Colonic mucosa (tissue), 4 donors: Measurements from ENCODE around the gene HOXB6. TPM values are rescaled to one million over a fixed set of nuclear protein-coding genes. Genes with fewer than 3 reads are reported as not detected.
A peak's percentile ranks its signal among the peaks of the same experiment; 100 is the strongest.

Source experiments
- DNase-seq: peaks from one replicate; pipeline ENCODE4 v3.0.0-alpha.2; 2020
- H3K27ac ChIP-seq: fragments of 200-600 bp; one replicate; pipeline ENCODE4 v1.8.0; 2021
- H3K27me3 ChIP-seq: fragments of 200-600 bp; one replicate; pipeline ENCODE4 v1.8.0; 2021
- H3K36me3 ChIP-seq: fragments of 200-600 bp; one replicate; pipeline ENCODE4 v1.8.0; 2021
- H3K4me1 ChIP-seq: fragments of 200-600 bp; one replicate; pipeline ENCODE4 v1.8.0; 2021; ENCODE audit warnings: mild to moderate bottlenecking
- H3K4me3 ChIP-seq: fragments of 200-600 bp; one replicate; pipeline ENCODE4 v1.8.0; 2021
- H3K9ac ChIP-seq, 2 donors: one replicate each; pipeline ENCODE4 v1.7.0; 2013; ENCODE audit warnings: control low read depth in 2 of 2, low read depth in 2 of 2, low read length in 2 of 2
- H3K9me3 ChIP-seq: fragments of 200-600 bp; one replicate; pipeline ENCODE4 v1.8.0; 2021
- intact Hi-C: fragments of 100-400 bp; cut with DNase I; formaldehyde crosslinking; loops from one replicate; pipeline ENCODE4 v1.14.1; 2022
- total RNA-seq, 2 donors: library from RNA; stranded (reverse); fragmentation: NEBNext Ultra II Directional in 1 of 2; extraction: Animal tissue kit (Norgen Biotek cat#: 25700) in 1 of 2; gene quantifications; one replicate each; pipeline ENCODE4 v1.2.1, GENCODE V29; 2021
- TF ChIP-seq, protein P1 (sequence below): fragments of 200-600 bp; IDR thresholded peaks from one replicate; pipeline ENCODE4 v1.8.0; 2022; ENCODE audit warnings: antibody characterized with exemption, mild to moderate bottlenecking
- donor health status: healthy.
- donor health status: DM: no; HTN: no; CAD: no.
- donor health status: DM: no; HTN: no; CAD: no.

HOXB6 gene
- total RNA-seq, 2 donors from 2014 or later, result 30.0 to 71.0 TPM

DNA sequence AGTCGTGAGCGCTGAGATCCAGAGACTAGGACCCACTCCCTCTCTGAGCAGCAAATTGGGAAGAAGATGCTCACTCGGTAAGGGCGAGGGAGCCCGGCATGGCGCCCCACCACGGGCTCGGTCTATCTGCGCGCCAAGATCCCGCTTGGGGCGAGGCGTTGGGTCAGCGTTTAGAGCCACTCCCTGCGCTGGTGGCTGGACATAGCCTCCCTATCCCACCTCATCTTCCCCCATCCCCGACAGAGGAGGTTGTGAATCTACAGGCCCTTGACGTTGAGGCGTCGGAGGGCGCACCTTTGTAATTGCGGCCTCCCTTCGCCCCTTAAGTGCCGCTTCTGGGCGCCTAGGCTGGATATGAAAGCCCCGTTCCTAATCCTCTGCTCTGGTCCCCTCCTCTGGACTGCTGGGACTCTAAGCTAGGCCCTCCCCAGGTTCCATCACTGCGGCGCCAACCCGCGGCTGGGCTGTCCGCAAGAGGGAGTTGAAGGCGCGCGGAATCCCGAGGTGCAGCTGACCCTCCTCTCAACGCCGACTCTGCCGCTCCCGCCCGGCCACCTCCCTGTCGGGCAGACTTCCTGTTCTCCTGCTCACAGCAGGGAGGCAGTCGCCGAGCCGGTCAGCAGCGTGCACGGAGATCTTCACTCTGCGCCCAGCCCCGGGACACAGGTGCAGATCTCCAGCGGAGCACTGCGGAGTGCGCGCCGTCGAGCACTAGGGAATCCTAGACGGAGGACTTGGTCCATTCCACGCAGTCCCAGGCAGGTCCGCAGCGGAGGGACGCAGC is 37.5 kb upstream of the HOXB6 start:
- Histone ChIP-seq H3K9me3 (no peaks in the 10 kb centered on the region), H3K27me3 (peaks cover 7% of the 10 kb centered on the region), H3K9ac (peak overlapping the region; percentile 67 to 93), H3K27ac (peak overlapping the region; percentile 85), H3K36me3 (no peaks in the 10 kb centered on the region), H3K4me1 (no peaks in the 10 kb centered on the region), H3K4me3 (peak overlapping the region; percentile 50)
- TF ChIP-seq, protein P1, sequence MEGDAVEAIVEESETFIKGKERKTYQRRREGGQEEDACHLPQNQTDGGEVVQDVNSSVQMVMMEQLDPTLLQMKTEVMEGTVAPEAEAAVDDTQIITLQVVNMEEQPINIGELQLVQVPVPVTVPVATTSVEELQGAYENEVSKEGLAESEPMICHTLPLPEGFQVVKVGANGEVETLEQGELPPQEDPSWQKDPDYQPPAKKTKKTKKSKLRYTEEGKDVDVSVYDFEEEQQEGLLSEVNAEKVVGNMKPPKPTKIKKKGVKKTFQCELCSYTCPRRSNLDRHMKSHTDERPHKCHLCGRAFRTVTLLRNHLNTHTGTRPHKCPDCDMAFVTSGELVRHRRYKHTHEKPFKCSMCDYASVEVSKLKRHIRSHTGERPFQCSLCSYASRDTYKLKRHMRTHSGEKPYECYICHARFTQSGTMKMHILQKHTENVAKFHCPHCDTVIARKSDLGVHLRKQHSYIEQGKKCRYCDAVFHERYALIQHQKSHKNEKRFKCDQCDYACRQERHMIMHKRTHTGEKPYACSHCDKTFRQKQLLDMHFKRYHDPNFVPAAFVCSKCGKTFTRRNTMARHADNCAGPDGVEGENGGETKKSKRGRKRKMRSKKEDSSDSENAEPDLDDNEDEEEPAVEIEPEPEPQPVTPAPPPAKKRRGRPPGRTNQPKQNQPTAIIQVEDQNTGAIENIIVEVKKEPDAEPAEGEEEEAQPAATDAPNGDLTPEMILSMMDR, result no peak
- intact Hi-C loops, result loop anchor here (5.0 kb wide), 1 partner anchor 80 kb away; the partner anchor contains the start of genes PRAC1 and PRAC2
- peak; percentile 76 for DNase-seq

DNA sequence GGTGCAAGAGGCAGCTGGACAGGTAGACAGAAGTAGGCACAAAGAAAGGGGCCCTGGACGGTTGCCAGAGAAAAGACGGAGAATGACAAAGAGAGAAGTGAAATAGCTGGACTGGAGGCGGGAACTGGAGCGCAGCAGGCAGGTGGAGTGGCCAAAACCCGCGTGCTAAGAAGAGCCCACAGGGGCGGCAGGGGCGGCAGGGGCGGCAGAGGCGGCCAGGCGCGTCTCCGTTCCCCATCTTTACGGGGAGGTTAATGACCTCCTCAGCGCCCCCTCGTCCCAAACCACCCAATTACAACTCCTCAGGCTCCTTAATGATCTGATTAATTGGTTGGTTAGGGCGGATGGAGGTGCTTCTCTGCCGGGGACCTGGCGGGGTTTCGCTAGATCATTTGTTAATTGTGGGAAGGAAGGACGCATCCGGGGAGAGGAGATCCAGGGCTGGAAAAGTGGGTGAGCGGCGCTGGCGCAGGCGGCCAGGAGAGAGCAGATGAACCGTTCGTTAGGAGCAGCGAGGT is 36.8 kb upstream of the HOXB6 start:
- Histone ChIP-seq H3K27me3 (peaks cover 7% of the 10 kb centered on the region), H3K36me3 (no peaks in the 10 kb centered on the region), H3K4me1 (no peaks in the 10 kb centered on the region), H3K4me3 (peak overlapping the region; percentile 50), H3K27ac (peak overlapping the region; percentile 85), H3K9ac (peak overlapping the region; percentile 67 to 93), H3K9me3 (no peaks in the 10 kb centered on the region)
- TF ChIP-seq, protein P1, result no peak
- intact Hi-C loops, result loop anchor here (5.0 kb wide), 1 partner anchor 81 kb away; the partner anchor contains the start of genes PRAC1 and PRAC2
- peak; percentile 40 for DNase-seq

DNA sequence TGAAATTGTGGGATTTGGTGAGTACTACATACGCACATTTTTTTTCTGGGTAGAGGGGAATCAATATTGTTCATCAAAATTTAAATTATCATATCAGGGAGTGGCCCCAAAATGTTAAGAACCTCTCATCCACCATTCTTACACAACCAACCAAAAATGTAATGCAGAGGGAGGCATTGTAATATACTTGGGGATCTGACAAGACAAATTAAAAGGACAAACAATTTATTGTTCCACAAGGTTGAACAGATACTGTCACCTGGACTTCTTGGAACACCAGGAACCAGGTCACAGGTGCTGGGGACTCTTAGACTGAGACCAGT is 36.0 kb upstream of the HOXB6 start:
- Histone ChIP-seq H3K27ac (peak overlapping the region; percentile 61), H3K9ac (peak overlapping the region in 1 of 2 donors; percentile 93), H3K9me3 (no peaks in the 10 kb centered on the region), H3K4me1 (peaks cover under 1% of the 10 kb centered on the region), H3K4me3 (no peak overlapping the region), H3K27me3 (peaks cover 9% of the 10 kb centered on the region), H3K36me3 (no peaks in the 10 kb centered on the region)
- intact Hi-C loops, result loop anchor here (5.0 kb wide), 1 partner anchor 81 kb away; the partner anchor contains the start of genes PRAC1 and PRAC2
- TF ChIP-seq, protein P1, result no peak
- DNase-seq, result no peak

DNA sequence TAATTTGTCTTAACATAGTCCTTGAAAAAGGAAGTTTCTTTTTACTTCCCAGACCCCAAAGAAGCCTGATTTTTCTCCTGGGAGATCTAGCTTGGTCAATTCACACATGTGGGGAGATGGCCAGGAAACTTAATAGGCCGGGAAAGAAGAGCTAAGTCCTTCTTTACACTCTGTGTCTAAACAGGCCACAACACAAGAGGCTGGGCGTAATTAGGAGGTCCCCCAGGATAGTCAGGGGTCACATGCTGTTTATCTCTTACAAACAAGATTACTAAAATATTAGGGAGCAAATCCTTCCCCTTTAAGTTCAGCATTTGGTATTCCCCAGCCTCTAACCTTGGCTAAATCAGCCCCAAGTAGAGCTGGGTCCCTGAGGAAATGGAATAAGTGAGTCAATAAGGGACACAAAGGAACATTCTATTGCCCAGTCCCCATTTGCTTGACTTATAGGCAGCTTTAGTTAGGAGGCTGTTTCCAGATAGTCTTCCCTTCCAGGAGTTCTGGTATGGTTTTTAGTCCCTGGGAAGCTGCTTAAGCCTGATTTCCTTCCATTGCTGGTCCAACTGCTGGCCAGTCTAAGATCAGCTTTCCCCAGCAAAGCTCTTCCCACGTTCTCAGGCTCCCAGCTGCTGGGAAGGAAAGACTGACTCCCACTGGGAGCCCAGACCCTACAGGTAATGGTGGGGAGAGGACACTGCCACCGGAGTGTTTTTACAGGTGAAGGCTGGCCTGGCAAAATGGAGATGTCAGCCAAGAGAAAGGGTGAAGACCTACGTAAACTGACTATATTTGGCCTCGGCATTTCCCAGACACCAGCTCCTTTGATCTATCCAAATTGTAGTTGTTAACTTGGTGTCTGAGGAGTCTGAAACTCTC is 35.4 kb upstream of the HOXB6 start:
- Histone ChIP-seq H3K4me1 (peaks cover 6% of the 10 kb centered on the region), H3K9me3 (no peaks in the 10 kb centered on the region), H3K4me3 (no peak overlapping the region), H3K27ac (peak overlapping the region; percentile 61), H3K9ac (peak overlapping the region; percentile 9 to 13), H3K36me3 (no peaks in the 10 kb centered on the region), H3K27me3 (peaks cover 12% of the 10 kb centered on the region)
- intact Hi-C loops, result loop anchor here (5.0 kb wide), 1 partner anchor 82 kb away; the partner anchor contains the start of genes PRAC1 and PRAC2
- TF ChIP-seq, protein P1, result no peak
- no peak for DNase-seq

DNA sequence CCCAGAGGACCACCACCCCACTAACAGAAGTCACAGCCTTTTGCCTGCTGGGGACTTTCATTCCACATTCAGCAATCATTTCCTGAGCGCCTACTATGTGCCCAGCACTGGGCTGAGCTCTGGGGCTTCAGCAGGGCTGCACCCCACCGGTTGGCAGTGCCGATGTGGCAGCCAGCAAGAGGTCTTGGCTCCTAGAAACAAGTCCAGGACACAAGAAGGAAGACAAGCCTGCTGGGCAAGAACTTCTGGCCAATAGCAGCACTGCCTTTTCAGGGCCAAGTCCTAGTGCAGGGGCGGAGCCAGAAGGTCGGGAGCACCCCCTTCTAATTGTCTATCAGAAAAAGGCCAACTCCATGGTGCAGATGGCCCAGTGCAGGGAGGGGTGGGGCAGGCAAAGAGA is 34.4 kb upstream of the HOXB6 start:
- Histone ChIP-seq H3K27ac (peak overlapping the region; percentile 61), H3K4me1 (peaks cover 8% of the 10 kb centered on the region)

More for the DNA sequence above, 34.4 kb upstream of the HOXB6 start:
- peak overlapping the region; percentile 23 for H3K4me3 ChIP-seq
- peaks cover 20% of the 10 kb centered on the region for H3K27me3 ChIP-seq
- no peaks in the 10 kb centered on the region for H3K36me3 ChIP-seq
- TF ChIP-seq, protein P1, result no peak
- no peaks in the 10 kb centered on the region for H3K9me3 ChIP-seq
- intact Hi-C loops, result no loop called here
- peak overlapping the region; percentile 33 to 87 for H3K9ac ChIP-seq
- DNase-seq, result peak; percentile 95
